ENCODE measurements around the gene LCN6. TPM values are rescaled to one million over a fixed set of nuclear protein-coding genes. Genes with fewer than 3 reads are reported as not detected.

Gene LCN6
- total and polyA plus RNA-seq, 9 of the 15 experiments (the other 6 are each of a cell fraction or from before 2014, with no cell fraction given) = 0.10 to 0.45 (median 0.37) TPM; not detected in 5

DNA sequence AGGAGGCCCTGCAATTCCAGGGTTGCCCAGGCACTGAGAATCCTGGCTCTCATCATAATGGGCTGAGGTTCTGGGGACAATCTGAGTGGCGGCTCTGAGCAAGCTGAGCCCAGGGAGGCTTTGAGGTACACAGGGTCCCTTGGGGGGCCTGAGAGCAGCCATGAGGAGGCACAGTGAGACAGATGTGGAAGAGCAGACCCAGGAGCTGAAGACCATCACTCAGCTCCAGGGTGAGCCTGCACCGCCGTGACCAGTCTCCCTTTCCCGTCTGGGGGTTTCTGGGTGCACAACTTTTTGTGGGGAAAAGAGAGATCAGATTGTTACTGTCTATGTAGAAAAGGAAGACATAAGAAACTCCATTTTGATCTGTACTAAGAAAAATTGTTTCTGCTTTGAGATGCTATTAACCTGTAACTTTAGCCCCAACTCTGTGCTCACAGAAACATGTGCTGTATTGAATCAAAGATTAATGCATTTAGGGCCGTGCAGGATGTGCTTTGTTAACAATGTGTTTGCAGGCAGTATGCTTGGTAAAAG lies 48.0 kb upstream of the LCN6 start, which contains the start of gene CCDC183 (continued):
- TF ChIP-seq PTTG1 (tag; IDR thresholded peaks at IDR 0.05; ENCODE audit: low read depth) (peak; percentile 50; the same call in 1 of the 2 replicates), ZNF445 (CRISPR knock-in tag; IDR thresholded peaks at IDR 0.05; ENCODE audit: low read depth) (no peak), POLR2G (IDR thresholded peaks at IDR 0.05; ENCODE audit: low read depth, low read length) (peak; percentile 43; the same call in 1 of the 2 replicates), PYGO2 (tag; IDR thresholded peaks at IDR 0.05) (no peak), XRCC4 (IDR thresholded peaks at IDR 0.05; ENCODE audit: extremely low read depth, insufficient read depth, insufficient read length) (no peak)
- TF ChIP-seq, protein P1, sequence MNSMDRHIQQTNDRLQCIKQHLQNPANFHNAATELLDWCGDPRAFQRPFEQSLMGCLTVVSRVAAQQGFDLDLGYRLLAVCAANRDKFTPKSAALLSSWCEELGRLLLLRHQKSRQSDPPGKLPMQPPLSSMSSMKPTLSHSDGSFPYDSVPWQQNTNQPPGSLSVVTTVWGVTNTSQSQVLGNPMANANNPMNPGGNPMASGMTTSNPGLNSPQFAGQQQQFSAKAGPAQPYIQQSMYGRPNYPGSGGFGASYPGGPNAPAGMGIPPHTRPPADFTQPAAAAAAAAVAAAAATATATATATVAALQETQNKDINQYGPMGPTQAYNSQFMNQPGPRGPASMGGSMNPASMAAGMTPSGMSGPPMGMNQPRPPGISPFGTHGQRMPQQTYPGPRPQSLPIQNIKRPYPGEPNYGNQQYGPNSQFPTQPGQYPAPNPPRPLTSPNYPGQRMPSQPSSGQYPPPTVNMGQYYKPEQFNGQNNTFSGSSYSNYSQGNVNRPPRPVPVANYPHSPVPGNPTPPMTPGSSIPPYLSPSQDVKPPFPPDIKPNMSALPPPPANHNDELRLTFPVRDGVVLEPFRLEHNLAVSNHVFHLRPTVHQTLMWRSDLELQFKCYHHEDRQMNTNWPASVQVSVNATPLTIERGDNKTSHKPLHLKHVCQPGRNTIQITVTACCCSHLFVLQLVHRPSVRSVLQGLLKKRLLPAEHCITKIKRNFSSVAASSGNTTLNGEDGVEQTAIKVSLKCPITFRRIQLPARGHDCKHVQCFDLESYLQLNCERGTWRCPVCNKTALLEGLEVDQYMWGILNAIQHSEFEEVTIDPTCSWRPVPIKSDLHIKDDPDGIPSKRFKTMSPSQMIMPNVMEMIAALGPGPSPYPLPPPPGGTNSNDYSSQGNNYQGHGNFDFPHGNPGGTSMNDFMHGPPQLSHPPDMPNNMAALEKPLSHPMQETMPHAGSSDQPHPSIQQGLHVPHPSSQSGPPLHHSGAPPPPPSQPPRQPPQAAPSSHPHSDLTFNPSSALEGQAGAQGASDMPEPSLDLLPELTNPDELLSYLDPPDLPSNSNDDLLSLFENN (IDR thresholded peaks at IDR 0.05; ENCODE audit: low read depth in 2 of 2, low read length in 2 of 2) = no peak

DNA sequence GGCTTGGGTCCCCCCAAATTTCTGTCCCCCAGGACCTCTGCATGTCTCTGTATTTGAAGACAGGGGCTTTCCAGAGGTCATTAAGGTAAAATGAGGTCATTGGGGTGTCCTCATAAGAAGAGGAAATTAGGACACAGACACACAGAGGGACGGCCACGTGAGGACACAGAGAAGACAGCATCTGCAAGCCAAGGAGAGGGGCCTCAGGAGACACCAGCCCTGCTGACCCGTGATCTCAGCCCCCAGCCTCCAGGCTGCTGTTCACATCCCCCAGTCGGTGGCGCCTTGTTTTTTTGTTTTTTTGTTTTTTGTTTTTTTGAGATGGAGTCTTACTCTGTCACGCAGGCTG lies 46.6 kb upstream of the LCN6 start:
- intact Hi-C loops (cut with micrococcal nuclease) (no loop called here), in situ Hi-C loops (cut with MboI) (loop anchor here (25.0 kb wide), 1 partner anchor 442 kb away; the partner anchor contains the start of genes CYSRT1, RNF224, SLC34A3 and TUBB4B)
- Histone ChIP-seq H3K4me2 (ENCODE audit: insufficient read depth, low read length) (no peak overlapping the region), H4K20me1 (replicated peaks; ENCODE audit: control insufficient read depth, insufficient read depth, low read length) (peaks cover 5% of the 10 kb centered on the region; the same call in 1 of the 2 replicates), H3K27me3 (ENCODE audit: control insufficient read depth in 2 of 2, insufficient read depth in 2 of 2, low read length in 2 of 2) (no peaks in the 10 kb centered on the region), H3K27ac (ENCODE audit: extremely low read depth, low read depth, low read length) (no peak overlapping the region), H3K4me1 (replicated peaks in 1 of 2; ENCODE audit: control insufficient read depth in 2 of 2, insufficient read depth in 2 of 2, low read length in 2 of 2) (peaks cover 51 to 71% of the 10 kb centered on the region in 2 experiments), H3K4me3 (no peak overlapping the region), H2AFZ (ENCODE audit: low read depth, low read length) (no peak overlapping the region), H3K9ac (ENCODE audit: insufficient read depth in 1 of 2, low read depth in 2 of 2, low read length in 2 of 2) (peak overlapping the region in 1 of 2 experiments; percentile 82; a peak in 2 of 4 replicates), H3K79me2 (ENCODE audit: control insufficient read depth, insufficient read depth, low read length) (peaks cover 19% of the 10 kb centered on the region), H3K9me1 (ENCODE audit: control insufficient read depth, insufficient read depth, low read length) (peaks cover 4% of the 10 kb centered on the region), H3K9me3 (replicated peaks; ENCODE audit: control insufficient read depth, insufficient read depth, low read depth, low read length) (no peaks in the 10 kb centered on the region), H3K36me3 (ENCODE audit: control insufficient read depth, insufficient read depth, low read length) (peaks cover 18% of the 10 kb centered on the region; the same call in 1 of the 3 replicates)
- WGBS (ENCODE audit: insufficient coverage, low coverage, missing lambda C conversion rate) = 53% methylated on average over 6 of the region's 6 CpGs
- ATAC-seq = no peak
- BruUV-seq (replicated peaks) = no TSS peak
- POLR2A ChIA-PET = interaction anchor here (0.6 to 2.8 kb wide), 2 partner anchors 13 to 383 kb away, joined by 4 to 14 read pairs; partner anchors contain the start of gene RABL6
- TF ChIP-seq, protein P2, sequence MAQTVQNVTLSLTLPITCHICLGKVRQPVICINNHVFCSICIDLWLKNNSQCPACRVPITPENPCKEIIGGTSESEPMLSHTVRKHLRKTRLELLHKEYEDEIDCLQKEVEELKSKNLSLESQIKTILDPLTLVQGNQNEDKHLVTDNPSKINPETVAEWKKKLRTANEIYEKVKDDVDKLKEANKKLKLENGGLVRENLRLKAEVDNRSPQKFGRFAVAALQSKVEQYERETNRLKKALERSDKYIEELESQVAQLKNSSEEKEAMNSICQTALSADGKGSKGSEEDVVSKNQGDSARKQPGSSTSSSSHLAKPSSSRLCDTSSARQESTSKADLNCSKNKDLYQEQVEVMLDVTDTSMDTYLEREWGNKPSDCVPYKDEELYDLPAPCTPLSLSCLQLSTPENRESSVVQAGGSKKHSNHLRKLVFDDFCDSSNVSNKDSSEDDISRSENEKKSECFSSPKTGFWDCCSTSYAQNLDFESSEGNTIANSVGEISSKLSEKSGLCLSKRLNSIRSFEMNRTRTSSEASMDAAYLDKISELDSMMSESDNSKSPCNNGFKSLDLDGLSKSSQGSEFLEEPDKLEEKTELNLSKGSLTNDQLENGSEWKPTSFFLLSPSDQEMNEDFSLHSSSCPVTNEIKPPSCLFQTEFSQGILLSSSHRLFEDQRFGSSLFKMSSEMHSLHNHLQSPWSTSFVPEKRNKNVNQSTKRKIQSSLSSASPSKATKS (CRISPR knock-in tag; IDR thresholded peaks at IDR 0.05) = no peak
- TF ChIP-seq, protein P3, sequence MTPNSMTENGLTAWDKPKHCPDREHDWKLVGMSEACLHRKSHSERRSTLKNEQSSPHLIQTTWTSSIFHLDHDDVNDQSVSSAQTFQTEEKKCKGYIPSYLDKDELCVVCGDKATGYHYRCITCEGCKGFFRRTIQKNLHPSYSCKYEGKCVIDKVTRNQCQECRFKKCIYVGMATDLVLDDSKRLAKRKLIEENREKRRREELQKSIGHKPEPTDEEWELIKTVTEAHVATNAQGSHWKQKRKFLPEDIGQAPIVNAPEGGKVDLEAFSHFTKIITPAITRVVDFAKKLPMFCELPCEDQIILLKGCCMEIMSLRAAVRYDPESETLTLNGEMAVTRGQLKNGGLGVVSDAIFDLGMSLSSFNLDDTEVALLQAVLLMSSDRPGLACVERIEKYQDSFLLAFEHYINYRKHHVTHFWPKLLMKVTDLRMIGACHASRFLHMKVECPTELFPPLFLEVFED (CRISPR knock-in tag; conservative IDR thresholded peaks at IDR 0.05) = no peak
- no peak for TF ChIP-seq STAG1 (CRISPR knock-in tag; IDR thresholded peaks at IDR 0.05; ENCODE audit: borderline replicate concordance)
- DNase-seq (ENCODE audit: extremely low read depth in 1 of 4, low spot score in 3 of 4) = no peak
- no peak for FAIRE-seq
- CTCF ChIA-PET (ENCODE audit: low intra/inter-chr PET ratio) = no interaction called here

All from K562 (cell line).